ENCODE data around the gene PPP1R2.

DNA sequence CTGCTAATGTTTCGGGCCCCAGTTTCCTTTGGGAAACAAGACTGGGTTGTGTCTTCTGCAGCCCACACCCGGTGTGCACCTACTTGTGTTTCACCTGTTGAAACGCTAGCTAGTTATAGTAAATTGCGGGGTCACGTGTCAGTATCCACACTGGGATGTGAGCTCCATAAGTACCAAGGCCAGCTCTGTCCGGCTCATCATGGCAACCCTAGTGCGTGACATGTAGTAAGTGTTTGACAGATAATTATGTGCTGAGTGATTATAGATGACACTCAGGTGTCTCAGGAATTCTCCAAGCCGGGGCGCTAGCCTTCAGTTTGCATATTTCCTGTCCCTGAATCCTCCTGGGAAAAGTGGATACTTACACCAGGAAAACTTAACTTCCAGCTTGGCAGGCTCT is 27.8 kb upstream of the PPP1R2 start:
- TF ChIP-seq FOSL1 (CRISPR knock-in tag; IDR thresholded peaks at IDR 0.05; ENCODE audit: borderline replicate concordance) (no peak), EZH2 (conservative IDR thresholded peaks at IDR 0.05; ENCODE audit: low read depth, low read length) (no peak), BRCA1 (CRISPR knock-in tag; IDR thresholded peaks at IDR 0.05) (no peak), ZHX1 (CRISPR knock-in tag; IDR thresholded peaks at IDR 0.05; ENCODE audit: low read depth) (no peak), RFX5 (IDR thresholded peaks at IDR 0.05; ENCODE audit: low read depth, low read length) (no peak), MXI1 (IDR thresholded peaks at IDR 0.05; ENCODE audit: borderline replicate concordance, low read depth, low read length) (no peak), CTCF (CRISPR knock-in tag; IDR thresholded peaks at IDR 0.05) (no peak), ZNF570 (CRISPR knock-in tag; IDR thresholded peaks at IDR 0.05; ENCODE audit: borderline replicate concordance) (no peak), ISL2 (CRISPR knock-in tag; IDR thresholded peaks at IDR 0.05) (no peak), MTA1 (CRISPR knock-in tag; IDR thresholded peaks at IDR 0.05; ENCODE audit: borderline replicate concordance) (no peak), ZNF18 (CRISPR knock-in tag; IDR thresholded peaks at IDR 0.05; ENCODE audit: insufficient replicate concordance) (no peak)
